ENCODE data around the gene C16orf89.
"Not testable (repeated sequence)": the region's sequence is repeated elsewhere in the genome, so short reads cannot be mapped to it uniquely, and the experiment has no call there.

Gene C16orf89

GRCh38 chr16:5060073-5060641 lies 5.6 kb downstream of the C16orf89 start:
- DNase-seq (ENCODE audit: low read depth in 2 of 2) = no peak

- DNase-seq (ENCODE audit: low read depth in 2 of 2) = no peak
Measured at GRCh38 chr16:5059386-5060072, 6.2 kb downstream of the C16orf89 start.

GRCh38 chr16:5058476-5058875 lies 7.3 kb downstream of the C16orf89 start:
- no peak for DNase-seq (ENCODE audit: low read depth in 2 of 2)

GRCh38 chr16:5056352-5056751 lies 9.4 kb downstream of the C16orf89 start:
- peak in 1 of 2 donors; percentile 14 for DNase-seq (ENCODE audit: low read depth in 2 of 2)

- no peak for DNase-seq (ENCODE audit: low read depth in 2 of 2)
Measured at GRCh38 chr16:5054876-5055865, 10.6 kb downstream of the C16orf89 start.

- DNase-seq (ENCODE audit: low read depth in 2 of 2) = no peak
Measured at GRCh38 chr16:5046914-5047313, 18.8 kb downstream of the C16orf89 start.

GRCh38 chr16:5045499-5046115 lies 20.1 kb downstream of the C16orf89 start:
- DNase-seq (ENCODE audit: low read depth in 2 of 2) = no peak

- DNase-seq (ENCODE audit: low read depth in 2 of 2) = not testable (repeated sequence)
Measured at GRCh38 chr16:5044581-5044980, 21.2 kb downstream of the C16orf89 start.

GRCh38 chr16:5044011-5044540 lies 21.7 kb downstream of the C16orf89 start:
- no peak for DNase-seq (ENCODE audit: low read depth in 2 of 2)

- DNase-seq (ENCODE audit: low read depth in 2 of 2) = no peak
Measured at GRCh38 chr16:5042574-5043171, 23.1 kb downstream of the C16orf89 start.

GRCh38 chr16:5041600-5042133 lies 24.1 kb downstream of the C16orf89 start:
- DNase-seq (ENCODE audit: low read depth in 2 of 2) = no peak

- DNase-seq (ENCODE audit: low read depth in 2 of 2) = no peak
Measured at GRCh38 chr16:5040451-5040850, 25.3 kb downstream of the C16orf89 start.

- no peak for DNase-seq (ENCODE audit: low read depth in 2 of 2)
Measured at GRCh38 chr16:5036228-5037156, 29.3 kb downstream of the C16orf89 start.

GRCh38 chr16:5035909-5036227 lies 29.9 kb downstream of the C16orf89 start:
- DNase-seq (ENCODE audit: low read depth in 2 of 2) = no peak

- no peak for DNase-seq (ENCODE audit: low read depth in 2 of 2)
Measured at GRCh38 chr16:5034167-5034523, 31.6 kb downstream of the C16orf89 start.

- DNase-seq (ENCODE audit: low read depth in 2 of 2) = peak; percentile 65 to 76
Measured at GRCh38 chr16:5033256-5034166, 32.2 kb downstream of the C16orf89 start, which contains the start of gene NAGPA. Gene NAGPA, minus strand, starts transcription at chr16:5033935. Its CDS starts 21 bp downstream, at chr16:5033914.

GRCh38 chr16:5032748-5033167 lies 33.0 kb downstream of the C16orf89 start:
- DNase-seq (ENCODE audit: low read depth in 2 of 2) = no peak

GRCh38 chr16:5031601-5032000 lies 34.2 kb downstream of the C16orf89 start:
- no peak for DNase-seq (ENCODE audit: low read depth in 2 of 2)

Data from activated CD8-positive, alpha-beta memory T cell treated with anti-CD3 and anti-CD28 coated beads for 4 hours (primary cell).